Measurements from ENCODE around the gene SLC24A2.

Gene SLC24A2

DNA sequence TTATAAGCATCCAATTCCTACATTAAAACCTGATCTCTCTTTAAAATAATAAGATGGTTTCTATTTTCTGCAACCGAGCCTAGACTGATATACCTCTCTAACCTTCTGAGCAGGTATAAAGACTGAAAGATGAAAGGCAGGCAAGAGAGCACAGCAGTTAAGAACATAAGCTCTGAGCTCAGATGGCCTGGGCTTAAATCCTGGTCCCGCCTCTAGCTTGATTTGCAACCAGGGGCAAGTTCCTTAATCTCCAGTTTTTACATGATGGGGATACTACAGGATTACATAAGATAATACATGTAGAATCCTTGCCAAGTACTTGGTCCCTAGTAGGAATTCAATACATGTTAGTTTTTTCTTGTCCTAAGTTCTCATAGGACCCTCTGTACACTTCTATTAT is 33.9 kb downstream of the SLC24A2 start:
- DNase-seq = no peak

DNA sequence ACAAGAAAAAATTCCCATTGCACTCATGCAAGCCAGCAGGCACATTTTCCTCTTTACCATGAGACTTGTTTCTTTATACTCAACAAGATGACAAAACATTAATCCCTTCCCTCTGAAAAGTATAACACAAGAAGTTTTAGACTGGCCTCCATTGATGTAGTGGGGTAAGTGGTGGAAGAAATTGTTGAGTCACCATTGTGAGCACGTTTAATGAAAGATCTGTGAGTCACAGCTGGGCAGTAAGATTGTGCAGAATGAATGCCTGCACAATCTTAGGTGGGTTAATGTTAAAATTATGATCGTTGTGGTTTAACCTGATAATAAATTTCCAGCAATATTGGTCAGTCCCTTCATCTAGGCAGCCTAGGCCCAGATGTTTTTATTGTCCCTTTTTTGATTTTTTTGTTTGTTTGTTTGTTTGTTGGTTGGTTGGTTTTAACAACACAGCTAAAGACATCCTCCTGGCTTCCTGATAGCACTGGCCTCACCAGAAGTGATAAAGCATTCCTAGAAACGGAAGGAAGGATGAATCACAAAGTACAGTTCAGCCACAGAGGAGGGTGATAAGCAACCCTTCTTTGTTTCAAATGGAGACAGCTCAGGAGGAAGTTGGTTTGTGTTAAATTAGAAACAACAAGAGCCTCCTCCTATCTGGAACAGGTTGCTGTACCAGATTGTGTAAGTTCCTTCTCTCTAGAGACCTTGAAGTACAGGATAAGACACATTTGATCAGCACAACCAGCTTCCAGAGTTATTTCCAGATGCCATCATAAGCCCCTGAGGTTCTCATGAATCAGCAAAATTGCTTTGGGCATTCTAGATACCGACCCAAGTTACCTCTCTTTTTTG is 40.3 kb downstream of the SLC24A2 start:
- DNase-seq = no peak

DNA sequence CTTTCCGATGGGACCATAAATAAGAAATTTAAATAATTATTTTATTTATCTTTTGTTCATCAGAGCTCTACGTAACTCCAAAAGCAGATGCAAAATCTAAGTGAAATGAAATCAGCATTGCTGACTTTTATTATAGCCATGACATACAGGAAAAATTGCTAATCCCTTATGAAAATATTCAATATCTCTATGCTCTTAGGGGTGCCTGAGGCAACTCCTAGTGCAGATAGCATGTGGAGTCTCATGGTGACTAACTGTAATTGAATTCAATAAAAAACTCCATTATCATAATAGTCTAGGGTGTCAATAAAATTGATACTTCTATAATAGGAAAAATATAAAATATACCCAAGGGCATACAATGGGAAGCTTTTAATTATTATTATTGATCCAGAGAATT is 42.6 kb downstream of the SLC24A2 start:
- DNase-seq = no peak

DNA sequence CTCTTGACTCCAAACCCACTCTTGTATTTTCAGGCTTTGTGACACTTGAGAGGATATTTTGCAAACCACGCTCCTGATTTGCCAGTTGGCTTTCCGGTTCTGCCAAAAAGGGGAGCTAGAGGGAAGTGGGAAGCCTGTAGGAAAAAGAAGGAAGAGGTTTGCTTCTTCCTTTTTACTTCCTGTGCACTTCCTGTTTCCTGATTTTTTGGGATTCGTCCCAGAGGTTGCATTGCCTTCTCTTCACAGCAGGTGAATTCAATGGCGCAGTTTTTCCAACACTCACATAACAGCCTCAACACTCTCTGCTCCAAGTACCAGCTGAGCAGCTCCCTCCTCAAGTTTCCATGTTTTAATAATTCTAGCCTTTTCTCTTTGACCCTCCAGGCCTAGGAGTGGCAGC is 47.7 kb downstream of the SLC24A2 start:
- no peak for DNase-seq

Data from stimulated activated CD4-positive, alpha-beta T cell treated with anti-CD3 and anti-CD28 coated beads, Interleukin-2, amount 100 ng/mL, for 24 hours (primary cell).